A172 (cell line): ENCODE measurements around the gene CIDEB. TPM values are rescaled to one million over a fixed set of nuclear protein-coding genes. Genes with fewer than 3 reads are reported as not detected.
"Not testable (repeated sequence)": the region's sequence is repeated elsewhere in the genome, so short reads cannot be mapped to it uniquely, and the experiment has no call there.

Experiments
- DNase-seq: peaks from one replicate; pipeline ENCODE4 v3.0.0-alpha.2; 2015; ENCODE audit warnings: low spot score
- total RNA-seq: library from RNA; depleted of rRNA; stranded (reverse); fragments of >200 nt; shearing (Covaris generic); gene quantifications from 2 replicates; pipeline ENCODE4 v1.2.3, GENCODE V29; 2014

CIDEB gene
- total RNA-seq, 1 experiment from 2014 or later: not detected

GRCh38 chr14:24332268-24332993 lies 24.7 kb upstream of the CIDEB start:
- DNase-seq: no peak

GRCh38 chr14:24331731-24332267 lies 24.0 kb upstream of the CIDEB start:
- no peak for DNase-seq

- DNase-seq: no peak
These were observed 23.3 kb upstream of the CIDEB start for GRCh38 chr14:24330973-24331674.

GRCh38 chr14:24329736-24330135 lies 22.0 kb upstream of the CIDEB start:
- no peak for DNase-seq

- DNase-seq: no peak
These were observed 21.4 kb upstream of the CIDEB start for GRCh38 chr14:24329073-24329663.

- not testable (repeated sequence) for DNase-seq
These were observed 20.1 kb upstream of the CIDEB start for GRCh38 chr14:24327914-24328313.

- no peak for DNase-seq
These were observed 19.5 kb upstream of the CIDEB start for GRCh38 chr14:24327303-24327702.

- DNase-seq: no peak
These were observed 18.2 kb upstream of the CIDEB start for GRCh38 chr14:24325963-24326362.

GRCh38 chr14:24325041-24325530 lies 17.3 kb upstream of the CIDEB start:
- no peak for DNase-seq

- no peak for DNase-seq
These were observed 16.2 kb upstream of the CIDEB start for GRCh38 chr14:24324024-24324423.

- no peak for DNase-seq
These were observed 15.6 kb upstream of the CIDEB start for GRCh38 chr14:24323341-24323740.

- DNase-seq: no peak
These were observed 14.9 kb upstream of the CIDEB start for GRCh38 chr14:24322672-24323071.

GRCh38 chr14:24321212-24321975 lies 13.6 kb upstream of the CIDEB start:
- no peak for DNase-seq

GRCh38 chr14:24317141-24317928 lies 9.6 kb upstream of the CIDEB start:
- peak; percentile 52 for DNase-seq

GRCh38 chr14:24316597-24316950 lies 8.8 kb upstream of the CIDEB start:
- no peak for DNase-seq

GRCh38 chr14:24315807-24316596 lies 8.2 kb upstream of the CIDEB start:
- no peak for DNase-seq

GRCh38 chr14:24315243-24315806 lies 7.5 kb upstream of the CIDEB start:
- DNase-seq: no peak

- no peak for DNase-seq
These were observed 6.8 kb upstream of the CIDEB start for GRCh38 chr14:24314377-24315193.

GRCh38 chr14:24313913-24314312 lies 6.1 kb upstream of the CIDEB start:
- no peak for DNase-seq
